ENCODE results near the gene PLAAT4. TPM values are rescaled to one million over a fixed set of nuclear protein-coding genes. Genes with fewer than 3 reads are reported as not detected.

The PLAAT4 gene
- total and polyA plus RNA-seq, 2 of the 8 experiments (the other 6 are each of a cell fraction or from before 2014, with no cell fraction given): 2.8 to 4.1 TPM

- TF ChIP-seq POLR2AphosphoS5 (IDR thresholded peaks at IDR 0.05; ENCODE audit: low read depth, low read length): no peak
- TF ChIP-seq HDAC2 (IDR thresholded peaks at IDR 0.05; ENCODE audit: borderline replicate concordance in 1 of 2, low read depth in 2 of 2, low read length in 2 of 2): no peak
- TF ChIP-seq CHD7 (IDR thresholded peaks at IDR 0.05; ENCODE audit: insufficient replicate concordance, low read length): no peak
- no peak for TF ChIP-seq BRCA1 (IDR thresholded peaks at IDR 0.05; ENCODE audit: low read depth, low read length)
- no peak for TF ChIP-seq JUND (IDR thresholded peaks at IDR 0.05; ENCODE audit: low read length)
- TF ChIP-seq TEAD4 (IDR thresholded peaks at IDR 0.05; ENCODE audit: low read depth, low read length): 0 out of 2 replicates have a peak, but pooled peaks have one; percentile 8
- TF ChIP-seq RAD21 (IDR thresholded peaks at IDR 0.05 in 1 of 2, conservative IDR thresholded peaks at IDR 0.05 in 1 of 2; ENCODE audit: low read depth in 2 of 2, low read length in 2 of 2): peak; percentile 19 to 35; a peak in 1 of 4 replicates
These were observed 46.7 kb upstream of the PLAAT4 start (continued) for GRCh38 chr11:63489879-63490278.

All from H1 (cell line).